ENCODE data around the gene PDZD2. TPM values are rescaled to one million over a fixed set of nuclear protein-coding genes. Genes with fewer than 3 reads are reported as not detected.

PDZD2 gene
- total RNA-seq, 4 donors from 2014 or later, result 13.7 to 26.7 (median 24.1) TPM

DNA sequence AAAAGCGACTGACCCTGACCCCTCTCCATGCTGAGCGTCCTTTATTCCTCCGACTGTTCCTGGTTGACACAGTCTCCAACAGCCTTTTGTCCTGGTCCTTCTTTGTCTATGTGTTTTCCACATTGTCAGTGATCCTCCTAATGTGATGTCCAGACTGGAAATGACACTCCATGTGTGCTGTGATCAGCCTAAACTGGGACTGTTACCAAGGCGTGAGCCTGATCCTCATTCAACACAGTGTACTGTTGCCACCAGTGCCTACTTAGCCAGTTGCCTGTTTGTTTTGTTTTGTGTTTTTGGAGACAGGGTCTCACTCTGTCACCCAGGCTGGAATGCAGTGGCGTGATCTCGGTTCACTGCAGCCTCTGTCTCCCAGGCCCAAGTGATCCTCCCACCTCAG, 343.1 kb downstream of the PDZD2 start:
- no peak overlapping the region for H3K27ac ChIP-seq
- H3K27me3 ChIP-seq, result no peaks in the 10 kb centered on the region
- H3K4me1 ChIP-seq, result peaks cover 0 to 6% (median 0%) of the 10 kb centered on the region in 3 donors
- DNase-seq, result no peak
- no peaks in the 10 kb centered on the region for H3K9me3 ChIP-seq
- H3K36me3 ChIP-seq, result no peaks in the 10 kb centered on the region
- WGBS, 2 donors, result 85 to 87% methylated on average over 6 of the region's 6 CpGs
- intact Hi-C loops (cut with DNase I), result no loop called here
- no peak overlapping the region for H3K4me3 ChIP-seq
- TF ChIP-seq POLR2A (IDR thresholded peaks at IDR 0.05), result no peak
- TF ChIP-seq, protein P1, sequence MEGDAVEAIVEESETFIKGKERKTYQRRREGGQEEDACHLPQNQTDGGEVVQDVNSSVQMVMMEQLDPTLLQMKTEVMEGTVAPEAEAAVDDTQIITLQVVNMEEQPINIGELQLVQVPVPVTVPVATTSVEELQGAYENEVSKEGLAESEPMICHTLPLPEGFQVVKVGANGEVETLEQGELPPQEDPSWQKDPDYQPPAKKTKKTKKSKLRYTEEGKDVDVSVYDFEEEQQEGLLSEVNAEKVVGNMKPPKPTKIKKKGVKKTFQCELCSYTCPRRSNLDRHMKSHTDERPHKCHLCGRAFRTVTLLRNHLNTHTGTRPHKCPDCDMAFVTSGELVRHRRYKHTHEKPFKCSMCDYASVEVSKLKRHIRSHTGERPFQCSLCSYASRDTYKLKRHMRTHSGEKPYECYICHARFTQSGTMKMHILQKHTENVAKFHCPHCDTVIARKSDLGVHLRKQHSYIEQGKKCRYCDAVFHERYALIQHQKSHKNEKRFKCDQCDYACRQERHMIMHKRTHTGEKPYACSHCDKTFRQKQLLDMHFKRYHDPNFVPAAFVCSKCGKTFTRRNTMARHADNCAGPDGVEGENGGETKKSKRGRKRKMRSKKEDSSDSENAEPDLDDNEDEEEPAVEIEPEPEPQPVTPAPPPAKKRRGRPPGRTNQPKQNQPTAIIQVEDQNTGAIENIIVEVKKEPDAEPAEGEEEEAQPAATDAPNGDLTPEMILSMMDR (IDR thresholded peaks at IDR 0.05), result no peak

GRCh38 chr5:31982621-31983020, 343.7 kb downstream of the PDZD2 start:
- H3K36me3 ChIP-seq, result peaks cover 0 to 4% (median 0%) of the 10 kb centered on the region in 3 donors
- WGBS, 2 donors, result 45 to 77% methylated on average over 2 of the region's 2 CpGs
- no peak overlapping the region for H3K4me3 ChIP-seq
- TF ChIP-seq, protein P1 (IDR thresholded peaks at IDR 0.05), result no peak
- no peak for TF ChIP-seq POLR2A (IDR thresholded peaks at IDR 0.05)
- no peak overlapping the region for H3K27ac ChIP-seq
- DNase-seq, result no peak
- H3K27me3 ChIP-seq, result no peaks in the 10 kb centered on the region
- intact Hi-C loops (cut with DNase I), result no loop called here
- peaks cover 0 to 6% (median 0%) of the 10 kb centered on the region in 3 donors for H3K4me1 ChIP-seq
- H3K9me3 ChIP-seq, result no peaks in the 10 kb centered on the region

- no peaks in the 10 kb centered on the region for H3K9me3 ChIP-seq
- H3K4me1 ChIP-seq, result peaks cover 0 to 14% (median 9%) of the 10 kb centered on the region in 3 donors
- peaks cover 0 to 9% (median 0%) of the 10 kb centered on the region in 3 donors for H3K36me3 ChIP-seq
- 62 to 71% methylated on average over 4 of the region's 4 CpGs for WGBS, 2 donors
- no peak for DNase-seq
- no peak overlapping the region for H3K27ac ChIP-seq
- H3K27me3 ChIP-seq, result no peaks in the 10 kb centered on the region
- H3K4me3 ChIP-seq, result no peak overlapping the region
- TF ChIP-seq POLR2A (IDR thresholded peaks at IDR 0.05), result no peak
- TF ChIP-seq, protein P1 (IDR thresholded peaks at IDR 0.05), result no peak
- intact Hi-C loops (cut with DNase I), result no loop called here
These were observed 344.9 kb downstream of the PDZD2 start for GRCh38 chr5:31983851-31984250.

- no peak for DNase-seq
- no peak overlapping the region for H3K4me3 ChIP-seq
- intact Hi-C loops (cut with DNase I), result no loop called here
- WGBS, 2 donors, result 73% methylated on average over 1 of the region's 1 CpG; no CpG with 5 or more reads in 1 of the 2 donors
- H3K9me3 ChIP-seq, result no peaks in the 10 kb centered on the region
- TF ChIP-seq POLR2A (IDR thresholded peaks at IDR 0.05), result no peak
- TF ChIP-seq, protein P1 (IDR thresholded peaks at IDR 0.05), result no peak
- H3K27ac ChIP-seq, result no peak overlapping the region
- no peaks in the 10 kb centered on the region for H3K27me3 ChIP-seq
- H3K36me3 ChIP-seq, result peaks cover 0 to 9% (median 0%) of the 10 kb centered on the region in 3 donors
- H3K4me1 ChIP-seq, result peaks cover 0 to 18% (median 11%) of the 10 kb centered on the region in 3 donors
These were observed 345.8 kb downstream of the PDZD2 start for GRCh38 chr5:31984691-31985090.

DNA sequence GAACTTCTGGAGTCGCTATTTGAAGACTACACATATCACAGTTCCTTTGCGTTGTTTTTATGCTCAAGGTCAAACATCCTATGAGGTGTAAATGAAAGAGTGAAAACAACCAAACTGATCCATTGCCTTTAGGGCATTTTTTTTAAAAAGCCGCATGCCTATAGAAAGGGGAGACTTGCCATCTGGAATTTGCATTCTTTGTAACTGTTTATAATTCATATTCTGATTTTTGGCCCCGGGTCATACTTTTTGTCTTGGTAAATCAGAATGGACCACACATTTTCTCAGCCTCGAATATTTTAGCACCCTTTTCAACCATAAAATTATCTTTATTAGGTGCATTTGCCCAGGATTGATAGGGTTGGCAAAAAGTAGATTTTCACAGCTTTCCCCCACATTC, 347.2 kb downstream of the PDZD2 start:
- WGBS, 2 donors, result 63 to 79% methylated on average over 5 of the region's 5 CpGs
- TF ChIP-seq, protein P1 (IDR thresholded peaks at IDR 0.05), result no peak
- TF ChIP-seq POLR2A (IDR thresholded peaks at IDR 0.05), result no peak

More for the DNA sequence above, 347.2 kb downstream of the PDZD2 start:
- Histone ChIP-seq H3K4me1 (peaks cover 0 to 31% (median 11%) of the 10 kb centered on the region in 3 donors), H3K36me3 (peaks cover 0 to 9% (median 0%) of the 10 kb centered on the region in 3 donors), H3K9me3 (no peaks in the 10 kb centered on the region), H3K27me3 (no peaks in the 10 kb centered on the region), H3K27ac (no peak overlapping the region), H3K4me3 (no peak overlapping the region)
- intact Hi-C loops (cut with DNase I), result no loop called here
- no peak for DNase-seq
